ENCODE measurements around the gene PDZD2.

PDZD2 gene

DNA sequence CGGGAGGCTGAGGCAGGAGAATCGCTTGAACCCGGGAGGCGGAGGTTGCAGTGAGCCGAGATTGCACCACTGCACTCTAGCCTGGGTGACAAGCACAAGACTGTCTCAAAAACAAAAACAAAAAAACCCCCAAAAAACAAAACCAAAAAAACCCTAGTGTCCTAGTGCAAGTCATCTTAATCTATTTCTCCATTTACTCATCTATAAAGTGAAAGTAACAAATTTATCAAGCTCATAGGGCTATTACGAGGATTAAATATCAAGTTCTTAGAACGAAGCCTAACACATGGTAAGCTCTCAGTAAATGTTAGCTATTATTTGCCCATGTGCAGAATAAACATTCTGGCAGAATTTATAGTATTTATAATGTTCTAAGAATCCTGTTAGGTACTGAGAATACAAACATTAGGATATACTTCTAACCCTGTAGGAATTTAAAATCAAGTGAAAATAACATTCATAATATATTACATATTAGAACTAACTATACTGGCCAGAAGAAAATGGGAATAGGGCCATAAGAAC is 490.2 kb downstream of the PDZD2 start:
- peaks cover 35% of the 10 kb centered on the region for H3K79me2 ChIP-seq (ENCODE audit: control insufficient read depth, low read length)
- peaks cover 63% of the 10 kb centered on the region for H3K36me3 ChIP-seq (ENCODE audit: control insufficient read depth, low read length)
- TF ChIP-seq EZH2phosphoT487 (IDR thresholded peaks at IDR 0.05; ENCODE audit: borderline replicate concordance, low read length), result no peak
- TF ChIP-seq, protein P1, sequence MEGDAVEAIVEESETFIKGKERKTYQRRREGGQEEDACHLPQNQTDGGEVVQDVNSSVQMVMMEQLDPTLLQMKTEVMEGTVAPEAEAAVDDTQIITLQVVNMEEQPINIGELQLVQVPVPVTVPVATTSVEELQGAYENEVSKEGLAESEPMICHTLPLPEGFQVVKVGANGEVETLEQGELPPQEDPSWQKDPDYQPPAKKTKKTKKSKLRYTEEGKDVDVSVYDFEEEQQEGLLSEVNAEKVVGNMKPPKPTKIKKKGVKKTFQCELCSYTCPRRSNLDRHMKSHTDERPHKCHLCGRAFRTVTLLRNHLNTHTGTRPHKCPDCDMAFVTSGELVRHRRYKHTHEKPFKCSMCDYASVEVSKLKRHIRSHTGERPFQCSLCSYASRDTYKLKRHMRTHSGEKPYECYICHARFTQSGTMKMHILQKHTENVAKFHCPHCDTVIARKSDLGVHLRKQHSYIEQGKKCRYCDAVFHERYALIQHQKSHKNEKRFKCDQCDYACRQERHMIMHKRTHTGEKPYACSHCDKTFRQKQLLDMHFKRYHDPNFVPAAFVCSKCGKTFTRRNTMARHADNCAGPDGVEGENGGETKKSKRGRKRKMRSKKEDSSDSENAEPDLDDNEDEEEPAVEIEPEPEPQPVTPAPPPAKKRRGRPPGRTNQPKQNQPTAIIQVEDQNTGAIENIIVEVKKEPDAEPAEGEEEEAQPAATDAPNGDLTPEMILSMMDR (IDR thresholded peaks at IDR 0.05; ENCODE audit: low read depth, low read length, poor library complexity, severe bottlenecking), result no peak

GRCh38 chr5:32130865-32131264 is 491.9 kb downstream of the PDZD2 start:
- Histone ChIP-seq H3K4me1 (ENCODE audit: control insufficient read depth, low read length) (no peaks in the 10 kb centered on the region), H4K20me1 (ENCODE audit: control insufficient read depth, insufficient read depth, low read depth, low read length) (no peaks in the 10 kb centered on the region), H3K9me3 (ENCODE audit: control insufficient read depth, insufficient read depth, low read length) (no peaks in the 10 kb centered on the region), H3K79me2 (ENCODE audit: control insufficient read depth, low read length) (peaks cover 33% of the 10 kb centered on the region), H3F3A (ENCODE audit: control insufficient read depth, insufficient read depth) (no peaks in the 10 kb centered on the region), H3K36me3 (ENCODE audit: control insufficient read depth, low read length) (peaks cover 58% of the 10 kb centered on the region), H3K4me2 (ENCODE audit: low read length) (no peak overlapping the region), H3K9me2 (replicated peaks; ENCODE audit: control insufficient read depth, low read length) (no peaks in the 10 kb centered on the region), H3K27me3 (ENCODE audit: control insufficient read depth, low read length) (no peaks in the 10 kb centered on the region), H3K4me3 (ENCODE audit: low read length) (no peak overlapping the region), H3K27ac (ENCODE audit: low read depth, low read length) (no peak overlapping the region)
- TF ChIP-seq, protein P1 (IDR thresholded peaks at IDR 0.05; ENCODE audit: low read depth, low read length, poor library complexity, severe bottlenecking), result no peak

More for the DNA sequence above, 490.2 kb downstream of the PDZD2 start:
- H3K9me3 ChIP-seq (ENCODE audit: control insufficient read depth, insufficient read depth, low read length), result no peaks in the 10 kb centered on the region
- no peak overlapping the region for H3K4me3 ChIP-seq (ENCODE audit: low read length)
- no peaks in the 10 kb centered on the region for H4K20me1 ChIP-seq (ENCODE audit: control insufficient read depth, insufficient read depth, low read depth, low read length)
- no peaks in the 10 kb centered on the region for H3K4me1 ChIP-seq (ENCODE audit: control insufficient read depth, low read length)
- no peaks in the 10 kb centered on the region for H3K27me3 ChIP-seq (ENCODE audit: control insufficient read depth, low read length)
- H3K9me2 ChIP-seq (replicated peaks; ENCODE audit: control insufficient read depth, low read length), result no peaks in the 10 kb centered on the region
- H3F3A ChIP-seq (ENCODE audit: control insufficient read depth, insufficient read depth), result 0 out of 2 replicates have a peak, but pooled peaks cover 2% of the 10 kb centered on the region
- H3K4me2 ChIP-seq (ENCODE audit: low read length), result no peak overlapping the region
- no peak overlapping the region for H3K27ac ChIP-seq (ENCODE audit: low read depth, low read length)

DNA sequence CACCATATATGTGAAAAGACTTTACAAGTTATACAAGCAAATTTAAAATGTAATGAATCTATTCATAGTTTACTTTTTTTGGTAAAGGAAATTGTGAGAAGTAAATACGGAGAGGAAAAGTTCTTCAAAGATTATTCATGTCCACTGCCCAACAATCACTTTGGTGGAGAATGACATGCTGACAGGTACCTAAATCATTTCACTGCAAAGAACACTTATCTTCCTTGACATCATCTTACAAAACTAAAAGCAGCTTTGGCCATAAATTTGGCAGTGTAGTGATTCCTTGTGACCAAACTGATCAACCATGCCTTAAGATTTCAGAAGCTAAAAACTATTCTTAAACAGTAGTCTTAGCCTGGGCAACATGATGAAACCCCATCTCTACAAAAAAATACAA is 492.7 kb downstream of the PDZD2 start:
- Histone ChIP-seq H3K36me3 (ENCODE audit: control insufficient read depth, low read length) (peaks cover 52% of the 10 kb centered on the region), H3K4me3 (ENCODE audit: low read length) (no peak overlapping the region), H3K9me2 (replicated peaks; ENCODE audit: control insufficient read depth, low read length) (no peaks in the 10 kb centered on the region), H3K27me3 (ENCODE audit: control insufficient read depth, low read length) (no peaks in the 10 kb centered on the region), H3K4me1 (ENCODE audit: control insufficient read depth, low read length) (no peaks in the 10 kb centered on the region), H3F3A (ENCODE audit: control insufficient read depth, insufficient read depth) (no peaks in the 10 kb centered on the region), H3K9me3 (ENCODE audit: control insufficient read depth, insufficient read depth, low read length) (no peaks in the 10 kb centered on the region), H3K27ac (ENCODE audit: low read depth, low read length) (no peak overlapping the region), H3K79me2 (ENCODE audit: control insufficient read depth, low read length) (peaks cover 27% of the 10 kb centered on the region), H4K20me1 (ENCODE audit: control insufficient read depth, insufficient read depth, low read depth, low read length) (no peaks in the 10 kb centered on the region), H3K4me2 (ENCODE audit: low read length) (no peak overlapping the region)
- TF ChIP-seq, protein P1 (IDR thresholded peaks at IDR 0.05; ENCODE audit: low read depth, low read length, poor library complexity, severe bottlenecking), result no peak
- TF ChIP-seq EZH2phosphoT487 (IDR thresholded peaks at IDR 0.05; ENCODE audit: borderline replicate concordance, low read length), result no peak

Data from DOHH2 (cell line).